ENCODE results near the gene PBX3.

GRCh38 chr9:125997196-125997823, 250.1 kb downstream of the PBX3 start:
- no peak for TF ChIP-seq CTCF (IDR thresholded peaks at IDR 0.05)
- TF ChIP-seq POLR2A (IDR thresholded peaks at IDR 0.05), result no peak
- no peak for TF ChIP-seq POLR2AphosphoS5 (IDR thresholded peaks at IDR 0.05; ENCODE audit: insufficient read depth in 1 of 2, low read depth in 1 of 2)
